K562 (cell line): ENCODE measurements around the gene LHPP.

Experiments used
- ELF4 ChIP-seq: fragments of 450-650 bp; formaldehyde crosslinking; IDR thresholded peaks from 2 replicates; pipeline ENCODE4 v1.4.0; 2022; ENCODE audit warnings: missing genetic modification characterization
- ETV6 ChIP-seq, 3 experiments: fragments of 150-350 bp in 1 of 3; sonication (generic) in 1 of 3; formaldehyde crosslinking in 1 of 3; IDR thresholded peaks; 2 replicates each; pipeline versions ENCODE4 v1.6.1 to v1.8.0; 2014 to 2022; ENCODE audit warnings: borderline replicate concordance in 2 of 3, low read depth in 2 of 3, antibody characterized with exemption in 1 of 3, low read length in 1 of 3, mild to moderate bottlenecking in 1 of 3, missing genetic modification reagents in 1 of 3
- MAZ ChIP-seq, 2 experiments: fragments of 450-650 bp in 1 of 2; sonication (generic) in 1 of 2; formaldehyde crosslinking; IDR thresholded peaks in 1 of 2; conservative IDR thresholded peaks in 1 of 2; 2 replicates each; pipeline versions ENCODE4 v1.4.0 to v1.5.0; 2020; ENCODE audit warnings: mild to moderate bottlenecking in 1 of 2, missing genetic modification reagents in 1 of 2
- NCOR1 ChIP-seq: fragments of 450-650 bp; IDR thresholded peaks from 2 replicates; pipeline ENCODE4 v1.6.1; 2016; ENCODE audit warnings: mild to moderate bottlenecking, moderate library complexity
- PTBP1 ChIP-seq: fragments of 200-400 bp; formaldehyde crosslinking; IDR thresholded peaks from 2 replicates; pipeline ENCODE4 v1.6.1; 2017; ENCODE audit warnings: low read depth, low read length
- RAD21 ChIP-seq, 2 experiments: fragments of 250-450 bp in 1 of 2; fragments of 450-650 bp in 1 of 2; sonication (Bioruptor Pico) in 1 of 2; formaldehyde crosslinking in 1 of 2; IDR thresholded peaks in 1 of 2; conservative IDR thresholded peaks in 1 of 2; 2 replicates each; pipeline versions ENCODE4 v1.4.0 to v1.8.0; 2020 to 2022; ENCODE audit warnings: mild to moderate bottlenecking in 2 of 2, moderate library complexity in 1 of 2
- RB1 ChIP-seq: fragments of 450-650 bp; IDR thresholded peaks from 2 replicates; pipeline ENCODE4 v1.6.1; 2017; ENCODE audit warnings: low read depth, mild to moderate bottlenecking
- RBM15 ChIP-seq: fragments of 200-400 bp; formaldehyde crosslinking; IDR thresholded peaks from 2 replicates; pipeline ENCODE4 v1.6.1; 2018; ENCODE audit warnings: mild to moderate bottlenecking, low read length, moderate library complexity; ENCODE audit not compliant: insufficient read depth
- SRF ChIP-seq, 2 experiments: fragments of 250-450, 450-650 bp in 1 of 2; sonication (Bioruptor Pico) in 1 of 2; sonication (generic) in 1 of 2; formaldehyde crosslinking; IDR thresholded peaks; 2 replicates each; pipeline versions ENCODE4 v1.5.0 to v1.5.1; 2020 to 2022; ENCODE audit warnings: mild to moderate bottlenecking in 1 of 2, missing genetic modification reagents in 1 of 2

DNA sequence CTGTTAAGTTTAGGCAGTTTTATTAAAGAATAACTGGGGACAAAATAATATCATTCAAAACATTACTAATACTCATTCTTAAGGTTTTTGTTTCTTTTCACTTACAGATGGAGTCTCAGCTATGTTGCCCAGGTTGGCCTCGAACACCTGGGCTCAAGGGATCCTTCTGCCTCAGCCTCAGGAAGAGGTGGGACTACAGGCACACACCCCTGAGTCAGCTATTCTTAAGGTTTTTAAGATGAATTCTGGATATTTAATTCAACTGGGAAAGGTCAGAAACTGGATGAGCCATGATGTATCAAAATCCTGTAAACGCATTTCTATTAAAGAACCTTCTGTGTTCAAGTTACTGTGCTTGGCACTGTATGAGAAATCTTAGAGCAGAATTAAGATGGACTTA lies 46.4 kb upstream of the LHPP start:
- TF ChIP-seq MAZ (CRISPR knock-in tag; conservative IDR thresholded peaks at IDR 0.05 in 1 of 2, IDR thresholded peaks at IDR 0.05 in 1 of 2) (no peak), ELF4 (no peak), RBM15 (no peak), RB1 (no peak), RAD21 (CRISPR knock-in tag; conservative IDR thresholded peaks at IDR 0.05 in 1 of 2, IDR thresholded peaks at IDR 0.05 in 1 of 2) (no peak), ETV6 (IDR thresholded peaks at IDR 0.05; ENCODE audit: borderline replicate concordance in 1 of 2, low read depth in 2 of 2, low read length in 1 of 2) (no peak), ETV6 (CRISPR knock-in tag; IDR thresholded peaks at IDR 0.05; ENCODE audit: borderline replicate concordance) (no peak), NCOR1 (no peak), PTBP1 (no peak), SRF (CRISPR knock-in tag; IDR thresholded peaks at IDR 0.05) (no peak)
